IMR-90 (cell line): ENCODE measurements around the gene HAVCR2.
"Not testable (repeated sequence)": the region's sequence is repeated elsewhere in the genome, so short reads cannot be mapped to it uniquely, and the experiment has no call there.

Experiments
- BHLHE40 ChIP-seq: fragments of 150-350 bp; IDR thresholded peaks from 2 replicates; pipeline ENCODE4 v1.6.1; 2016; ENCODE audit warnings: mild to moderate bottlenecking, low read depth, low read length
- CHD1 ChIP-seq: IDR thresholded peaks from 2 replicates; pipeline ENCODE4 v1.6.1; 2012; ENCODE audit warnings: low read depth, low read length, improper control_type of control experiment
- MAZ ChIP-seq: IDR thresholded peaks from 2 replicates; pipeline ENCODE4 v1.6.1; 2012; ENCODE audit warnings: low read depth, mild to moderate bottlenecking, low read length, improper control_type of control experiment, moderate library complexity, borderline replicate concordance
- MXI1 ChIP-seq: IDR thresholded peaks from 2 replicates; pipeline ENCODE4 v1.6.1; 2012; ENCODE audit warnings: low read depth, mild to moderate bottlenecking, low read length, moderate library complexity, borderline replicate concordance
- POLR2A ChIP-seq: IDR thresholded peaks from 2 replicates; pipeline ENCODE4 v1.6.1; 2012; ENCODE audit warnings: mild to moderate bottlenecking, low read depth, low read length
- RAD21 ChIP-seq: IDR thresholded peaks from 2 replicates; pipeline ENCODE4 v1.6.1; 2012; ENCODE audit warnings: low read length, improper control_type of control experiment
- RCOR1 ChIP-seq: IDR thresholded peaks from 2 replicates; pipeline ENCODE4 v1.6.1; 2012; ENCODE audit warnings: mild to moderate bottlenecking, low read length, improper control_type of control experiment; ENCODE audit not compliant: insufficient replicate concordance
- SMC3 ChIP-seq: fragments of 150-350 bp; IDR thresholded peaks from 2 replicates; pipeline ENCODE4 v1.6.1; 2016; ENCODE audit warnings: low read depth, mild to moderate bottlenecking, antibody characterized with exemption, low read length, moderate library complexity
- TF ChIP-seq, protein P1 (sequence below): conservative IDR thresholded peaks from 2 replicates; pipeline ENCODE4 v1.5.1; 2012; ENCODE audit warnings: mild to moderate bottlenecking, low read depth, low read length, improper control_type of control experiment
- TF ChIP-seq, protein P2 (sequence below): fragments of 150-350 bp; IDR thresholded peaks from 2 replicates; pipeline ENCODE4 v1.6.1; 2017; ENCODE audit warnings: mild to moderate bottlenecking, antibody characterized with exemption, low read length, low read depth
- TF ChIP-seq, protein P3 (sequence below): fragments of 150-350 bp; IDR thresholded peaks from 2 replicates; pipeline ENCODE4 v1.6.1; 2016; ENCODE audit warnings: low read depth, mild to moderate bottlenecking, low read length, moderate library complexity, borderline replicate concordance

GRCh38 chr5:157047016-157047415, 61.8 kb downstream of the HAVCR2 start:
- TF ChIP-seq, protein P1, sequence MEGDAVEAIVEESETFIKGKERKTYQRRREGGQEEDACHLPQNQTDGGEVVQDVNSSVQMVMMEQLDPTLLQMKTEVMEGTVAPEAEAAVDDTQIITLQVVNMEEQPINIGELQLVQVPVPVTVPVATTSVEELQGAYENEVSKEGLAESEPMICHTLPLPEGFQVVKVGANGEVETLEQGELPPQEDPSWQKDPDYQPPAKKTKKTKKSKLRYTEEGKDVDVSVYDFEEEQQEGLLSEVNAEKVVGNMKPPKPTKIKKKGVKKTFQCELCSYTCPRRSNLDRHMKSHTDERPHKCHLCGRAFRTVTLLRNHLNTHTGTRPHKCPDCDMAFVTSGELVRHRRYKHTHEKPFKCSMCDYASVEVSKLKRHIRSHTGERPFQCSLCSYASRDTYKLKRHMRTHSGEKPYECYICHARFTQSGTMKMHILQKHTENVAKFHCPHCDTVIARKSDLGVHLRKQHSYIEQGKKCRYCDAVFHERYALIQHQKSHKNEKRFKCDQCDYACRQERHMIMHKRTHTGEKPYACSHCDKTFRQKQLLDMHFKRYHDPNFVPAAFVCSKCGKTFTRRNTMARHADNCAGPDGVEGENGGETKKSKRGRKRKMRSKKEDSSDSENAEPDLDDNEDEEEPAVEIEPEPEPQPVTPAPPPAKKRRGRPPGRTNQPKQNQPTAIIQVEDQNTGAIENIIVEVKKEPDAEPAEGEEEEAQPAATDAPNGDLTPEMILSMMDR: not testable (repeated sequence)
- TF ChIP-seq MAZ, POLR2A, RAD21, SMC3, CHD1, RCOR1, BHLHE40, MXI1: not testable (repeated sequence)
- TF ChIP-seq, protein P2, sequence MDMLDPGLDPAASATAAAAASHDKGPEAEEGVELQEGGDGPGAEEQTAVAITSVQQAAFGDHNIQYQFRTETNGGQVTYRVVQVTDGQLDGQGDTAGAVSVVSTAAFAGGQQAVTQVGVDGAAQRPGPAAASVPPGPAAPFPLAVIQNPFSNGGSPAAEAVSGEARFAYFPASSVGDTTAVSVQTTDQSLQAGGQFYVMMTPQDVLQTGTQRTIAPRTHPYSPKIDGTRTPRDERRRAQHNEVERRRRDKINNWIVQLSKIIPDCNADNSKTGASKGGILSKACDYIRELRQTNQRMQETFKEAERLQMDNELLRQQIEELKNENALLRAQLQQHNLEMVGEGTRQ: not testable (repeated sequence)
- TF ChIP-seq, protein P3, sequence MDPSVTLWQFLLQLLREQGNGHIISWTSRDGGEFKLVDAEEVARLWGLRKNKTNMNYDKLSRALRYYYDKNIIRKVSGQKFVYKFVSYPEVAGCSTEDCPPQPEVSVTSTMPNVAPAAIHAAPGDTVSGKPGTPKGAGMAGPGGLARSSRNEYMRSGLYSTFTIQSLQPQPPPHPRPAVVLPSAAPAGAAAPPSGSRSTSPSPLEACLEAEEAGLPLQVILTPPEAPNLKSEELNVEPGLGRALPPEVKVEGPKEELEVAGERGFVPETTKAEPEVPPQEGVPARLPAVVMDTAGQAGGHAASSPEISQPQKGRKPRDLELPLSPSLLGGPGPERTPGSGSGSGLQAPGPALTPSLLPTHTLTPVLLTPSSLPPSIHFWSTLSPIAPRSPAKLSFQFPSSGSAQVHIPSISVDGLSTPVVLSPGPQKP: not testable (repeated sequence)
